Fibroblast of the aortic adventitia (primary cell): ENCODE results near the gene MRPL22. TPM values are rescaled to one million over a fixed set of nuclear protein-coding genes. Genes with fewer than 3 reads are reported as not detected.
"Not testable (repeated sequence)": the region's sequence is repeated elsewhere in the genome, so short reads cannot be mapped to it uniquely, and the experiment has no call there.

Experiments
- DNase-seq: peaks from one replicate; pipeline ENCODE4 v3.0.0-alpha.2; 2010; ENCODE audit warnings: low read depth
- H3K4me3 ChIP-seq: 2 replicates; pipeline ENCODE4 v1.5.1; 2011; ENCODE audit warnings: low read depth, mild to moderate bottlenecking, control low read depth, low read length, moderate library complexity
- total RNA-seq: library from RNA; depleted of rRNA; stranded (reverse); fragments of >200 nt; gene quantifications from 2 replicates; pipeline ENCODE4 v1.2.3, GENCODE V29; 2012; ENCODE audit warnings: low replicate concordance
- TF ChIP-seq, protein P1 (sequence below): IDR thresholded peaks from 2 replicates; pipeline ENCODE4 v1.5.1; 2011; ENCODE audit warnings: mild to moderate bottlenecking, low read length, control low read depth, inconsistent platforms; ENCODE audit not compliant: insufficient read depth

The MRPL22 gene
- total RNA-seq, 1 donor = 21.5 TPM

DNA sequence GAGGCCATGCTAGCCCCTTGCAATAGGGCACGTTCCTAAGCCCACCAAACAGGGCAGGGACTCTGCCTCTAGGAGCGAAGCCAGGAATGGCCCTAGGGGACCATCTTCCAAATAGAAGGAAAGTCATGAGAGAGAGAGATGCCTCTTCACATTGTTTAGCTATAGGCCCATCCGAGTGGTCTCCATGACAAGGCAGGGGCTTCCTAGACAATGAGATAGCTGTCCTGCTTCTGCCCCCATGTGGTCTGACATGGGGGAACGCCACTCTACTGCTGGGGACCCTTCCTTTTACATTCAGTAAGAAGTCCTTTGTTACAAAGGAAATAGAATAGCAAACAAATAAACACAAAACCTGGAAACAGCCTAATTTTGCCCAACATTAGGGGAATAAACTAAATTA is 54.8 kb downstream of the MRPL22 start:
- no peak overlapping the region for H3K4me3 ChIP-seq
- TF ChIP-seq, protein P1, sequence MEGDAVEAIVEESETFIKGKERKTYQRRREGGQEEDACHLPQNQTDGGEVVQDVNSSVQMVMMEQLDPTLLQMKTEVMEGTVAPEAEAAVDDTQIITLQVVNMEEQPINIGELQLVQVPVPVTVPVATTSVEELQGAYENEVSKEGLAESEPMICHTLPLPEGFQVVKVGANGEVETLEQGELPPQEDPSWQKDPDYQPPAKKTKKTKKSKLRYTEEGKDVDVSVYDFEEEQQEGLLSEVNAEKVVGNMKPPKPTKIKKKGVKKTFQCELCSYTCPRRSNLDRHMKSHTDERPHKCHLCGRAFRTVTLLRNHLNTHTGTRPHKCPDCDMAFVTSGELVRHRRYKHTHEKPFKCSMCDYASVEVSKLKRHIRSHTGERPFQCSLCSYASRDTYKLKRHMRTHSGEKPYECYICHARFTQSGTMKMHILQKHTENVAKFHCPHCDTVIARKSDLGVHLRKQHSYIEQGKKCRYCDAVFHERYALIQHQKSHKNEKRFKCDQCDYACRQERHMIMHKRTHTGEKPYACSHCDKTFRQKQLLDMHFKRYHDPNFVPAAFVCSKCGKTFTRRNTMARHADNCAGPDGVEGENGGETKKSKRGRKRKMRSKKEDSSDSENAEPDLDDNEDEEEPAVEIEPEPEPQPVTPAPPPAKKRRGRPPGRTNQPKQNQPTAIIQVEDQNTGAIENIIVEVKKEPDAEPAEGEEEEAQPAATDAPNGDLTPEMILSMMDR = no peak
- no peak for DNase-seq

DNA sequence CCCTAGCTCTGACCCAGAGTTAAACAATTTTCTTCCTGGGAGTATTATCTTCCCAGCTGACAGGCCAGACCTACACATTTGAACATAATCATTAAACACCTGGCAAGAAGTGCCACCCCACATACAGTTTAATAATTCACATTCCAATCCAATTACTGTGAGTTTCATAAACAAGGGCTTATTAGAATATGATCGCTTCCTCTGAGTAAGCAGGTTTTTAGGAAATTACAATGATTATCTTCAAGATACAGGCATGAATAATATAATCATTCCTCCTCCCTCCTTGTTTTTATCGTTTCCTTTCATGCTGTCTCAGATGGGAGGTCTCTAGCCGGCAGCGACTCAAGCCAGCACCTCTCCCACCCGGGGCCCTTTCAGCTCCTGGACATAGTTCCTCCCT is 56.9 kb downstream of the MRPL22 start:
- no peak overlapping the region for H3K4me3 ChIP-seq
- no peak for DNase-seq
- TF ChIP-seq, protein P1 = no peak

DNA sequence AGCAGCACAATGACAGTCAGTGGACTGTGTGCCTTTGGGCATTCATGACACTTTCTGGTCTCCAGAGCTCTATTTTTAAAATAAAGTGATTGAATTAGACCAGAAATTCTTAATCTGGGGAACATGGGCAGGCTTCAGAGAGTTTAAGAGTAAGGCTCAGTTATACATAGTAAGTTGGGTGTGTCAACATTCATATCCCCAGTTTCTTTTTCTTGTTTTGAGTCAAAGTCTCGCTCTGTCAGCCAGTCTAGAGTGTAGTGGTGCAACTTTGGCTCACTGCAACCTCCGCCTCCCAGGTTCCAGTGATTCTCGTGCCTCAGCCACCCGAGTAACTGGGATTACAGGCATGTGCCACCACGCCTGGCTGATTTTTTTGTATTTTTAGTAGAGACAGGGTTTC is 59.0 kb downstream of the MRPL22 start:
- TF ChIP-seq, protein P1 = no peak
- DNase-seq = no peak
- no peak overlapping the region for H3K4me3 ChIP-seq

DNA sequence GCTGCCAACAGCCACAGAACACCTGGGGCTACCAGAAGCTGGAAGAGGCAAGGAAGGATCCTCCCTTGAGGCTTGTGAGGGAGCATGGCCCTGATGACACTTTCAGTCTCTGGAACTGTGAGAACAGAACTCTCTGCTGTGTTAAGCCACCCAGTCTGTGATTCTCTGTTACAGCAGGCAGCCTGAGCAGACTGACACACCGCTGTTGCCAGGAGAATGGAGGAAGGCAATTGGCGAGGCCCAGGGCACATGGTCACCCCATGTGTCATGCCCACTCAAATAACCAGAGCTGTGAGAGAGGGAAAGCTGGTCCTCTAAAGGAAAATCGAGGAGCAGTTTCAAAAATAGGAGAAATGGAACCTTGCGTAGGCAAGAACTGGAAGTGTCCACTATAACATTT is 60.6 kb downstream of the MRPL22 start:
- H3K4me3 ChIP-seq = no peak overlapping the region
- TF ChIP-seq, protein P1 = no peak
- no peak for DNase-seq

DNA sequence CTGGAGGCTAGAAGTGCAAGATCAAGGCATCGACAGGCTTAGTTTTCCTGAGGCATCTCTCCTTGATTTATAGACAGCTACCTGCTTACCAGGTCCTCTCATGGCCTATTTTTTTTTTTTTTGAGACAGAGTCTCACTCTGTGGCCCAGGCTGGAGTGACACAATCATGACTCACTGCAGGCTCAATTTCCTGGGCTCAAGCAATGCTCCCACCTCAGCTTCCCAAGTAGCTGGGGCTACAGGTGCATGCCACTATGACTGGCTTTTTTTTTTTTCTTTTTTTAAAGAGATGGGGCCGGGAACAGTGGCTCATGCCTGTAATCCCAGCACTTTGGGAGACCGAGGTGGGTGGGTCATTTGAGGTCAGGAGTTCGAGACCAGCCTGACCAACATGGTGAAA is 61.8 kb downstream of the MRPL22 start:
- H3K4me3 ChIP-seq, DNase-seq: not testable (repeated sequence)

DNA sequence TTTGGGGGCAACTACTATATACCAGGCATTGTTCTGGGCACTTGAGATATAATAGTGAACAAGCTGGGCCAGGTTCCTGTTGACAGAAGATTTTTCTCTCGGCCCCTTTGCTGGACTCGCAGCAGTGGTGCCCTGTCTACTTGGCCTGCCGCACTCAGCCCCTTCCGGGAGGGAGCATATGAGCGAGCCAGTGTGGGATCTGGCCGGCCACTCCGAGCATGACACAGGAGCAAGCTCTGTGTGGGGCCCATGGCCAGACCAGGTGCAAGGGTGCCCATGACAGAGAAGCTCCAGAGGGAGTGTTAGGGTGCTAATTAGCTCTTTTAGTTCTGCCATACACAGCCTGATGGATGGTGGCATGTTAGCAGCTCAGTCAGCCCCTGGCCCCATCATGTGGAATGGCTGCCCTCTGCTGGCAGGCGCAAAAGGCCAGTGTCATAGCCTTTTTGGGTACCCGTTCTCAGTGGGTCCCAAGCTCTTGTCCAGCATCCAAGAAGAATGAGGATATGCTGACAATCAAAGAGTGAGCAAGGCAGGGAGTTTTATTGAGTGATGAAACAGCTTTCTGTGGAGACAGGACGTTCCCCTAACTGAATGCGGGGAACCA is 63.4 kb downstream of the MRPL22 start:
- DNase-seq = peak; percentile 5
- H3K4me3 ChIP-seq = no peak overlapping the region
- TF ChIP-seq, protein P1 = peak; percentile 35

DNA sequence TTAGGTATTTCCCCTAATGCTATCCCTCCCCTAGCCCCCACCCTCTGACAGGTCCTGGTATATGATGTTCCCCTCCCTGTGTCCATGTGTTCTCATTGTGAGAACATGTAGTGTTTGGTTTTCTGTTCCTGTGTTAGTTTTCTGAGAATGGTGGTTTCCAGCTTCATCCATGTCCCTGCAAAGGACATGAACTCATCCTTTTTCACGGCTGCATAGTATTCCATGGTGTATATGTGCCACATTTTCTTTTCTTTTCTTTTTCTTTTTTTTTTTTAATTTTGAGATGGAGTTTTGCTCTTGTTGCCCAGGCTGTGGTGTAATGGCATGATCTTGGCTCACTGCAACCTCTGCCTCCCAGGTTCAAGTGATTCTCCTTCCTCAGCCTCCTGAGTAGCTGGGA is 65.4 kb downstream of the MRPL22 start:
- not testable (repeated sequence) for DNase-seq, H3K4me3 ChIP-seq

DNA sequence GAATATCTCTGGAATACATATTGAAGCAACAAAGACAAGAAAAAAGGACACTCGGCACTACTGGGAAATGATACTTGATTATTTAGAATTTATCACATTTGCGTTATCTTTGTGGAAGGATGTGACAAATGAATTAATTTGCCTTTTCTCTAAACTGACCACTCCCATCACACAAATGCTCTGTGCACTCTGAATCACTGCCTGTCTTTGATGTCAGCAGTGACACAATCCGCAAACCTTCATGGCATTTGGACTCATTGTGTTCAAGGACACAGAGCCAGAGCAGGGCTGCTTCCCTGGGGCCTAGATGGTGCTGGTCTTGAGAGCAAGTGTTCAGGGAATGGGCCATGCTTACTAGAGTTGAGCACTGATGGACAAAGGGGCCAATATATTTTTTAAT is 67.8 kb downstream of the MRPL22 start:
- TF ChIP-seq, protein P1 = no peak
- peak; percentile 13 for DNase-seq

More for the DNA sequence above, 67.8 kb downstream of the MRPL22 start:
- no peak overlapping the region for H3K4me3 ChIP-seq
